Measurements from ENCODE around the gene EIF4G1. TPM values are rescaled to one million over a fixed set of nuclear protein-coding genes. Genes with fewer than 3 reads are reported as not detected.
A peak's percentile ranks its signal among the peaks of the same experiment; 100 is the strongest.

Gene EIF4G1
- polyA plus RNA-seq, 6 donors from 2014 or later = 6.4 to 30.0 (median 14.1) TPM

- no peak for ATAC-seq (ENCODE audit: low read depth in 2 of 2)
- Mint-ChIP-seq H3K4me1 (no peaks in the 10 kb centered on the region), H3K27ac (no peak overlapping the region), H3K36me3 (no peaks in the 10 kb centered on the region), H3K9me3 (no peaks in the 10 kb centered on the region), H3K27me3 (no peaks in the 10 kb centered on the region), H3K4me3 (peak overlapping the region in 1 of 8 donors; percentile 29)
- DNase-seq = no peak
These were observed 39.1 kb downstream of the EIF4G1 start for GRCh38 chr3:184353546-184353941.

GRCh38 chr3:184354121-184354728, 39.8 kb downstream of the EIF4G1 start:
- Mint-ChIP-seq H3K27ac (peak overlapping the region in 1 of 6 donors; percentile 59), H3K4me3 (peak overlapping the region in 1 of 8 donors; percentile 29)

GRCh38 chr3:184354754-184355153, 40.3 kb downstream of the EIF4G1 start:
- H3K4me3 Mint-ChIP-seq = peak overlapping the region in 1 of 8 donors; percentile 66
- H3K4me1 Mint-ChIP-seq = no peaks in the 10 kb centered on the region
- no peaks in the 10 kb centered on the region for H3K9me3 Mint-ChIP-seq
- ATAC-seq (ENCODE audit: low read depth in 2 of 2) (no peak), DNase-seq (no peak)
- H3K27me3 Mint-ChIP-seq = peaks cover 0 to 2% (median 0%) of the 10 kb centered on the region in 3 donors
- peak overlapping the region in 1 of 6 donors; percentile 51 for H3K27ac Mint-ChIP-seq
- no peaks in the 10 kb centered on the region for H3K36me3 Mint-ChIP-seq

More at GRCh38 chr3:184354121-184354728, 39.8 kb downstream of the EIF4G1 start:
- peak; percentile 45 for DNase-seq
- Mint-ChIP-seq H3K36me3 (no peaks in the 10 kb centered on the region), H3K4me1 (no peaks in the 10 kb centered on the region), H3K27me3 (no peaks in the 10 kb centered on the region), H3K9me3 (no peaks in the 10 kb centered on the region)
- peak; percentile 81 to 86 for ATAC-seq (ENCODE audit: low read depth in 2 of 2)

- no peak overlapping the region for H3K27ac Mint-ChIP-seq
- peak overlapping the region in 1 of 8 donors; percentile 66 for H3K4me3 Mint-ChIP-seq
- ATAC-seq (ENCODE audit: low read depth in 2 of 2) (no peak), DNase-seq (no peak)
- H3K9me3 Mint-ChIP-seq = no peaks in the 10 kb centered on the region
- H3K36me3 Mint-ChIP-seq = no peaks in the 10 kb centered on the region
- peaks cover 0 to 9% (median 5%) of the 10 kb centered on the region in 3 donors for H3K27me3 Mint-ChIP-seq
- peaks cover 0 to 4% (median 2%) of the 10 kb centered on the region in 3 donors for H3K4me1 Mint-ChIP-seq
These were observed 41.0 kb downstream of the EIF4G1 start for GRCh38 chr3:184355261-184356040.

GRCh38 chr3:184357248-184358123, 43.1 kb downstream of the EIF4G1 start:
- DNase-seq (no peak), ATAC-seq (ENCODE audit: low read depth in 2 of 2) (no peak)
- peak overlapping the region in 1 of 6 donors; percentile 91 for H3K27ac Mint-ChIP-seq
- H3K4me3 Mint-ChIP-seq = peak overlapping the region in 1 of 8 donors; percentile 78
- H3K36me3 Mint-ChIP-seq = no peaks in the 10 kb centered on the region
- peaks cover 9 to 16% (median 10%) of the 10 kb centered on the region in 3 donors for H3K4me1 Mint-ChIP-seq
- peaks cover 0 to 11% (median 5%) of the 10 kb centered on the region in 3 donors for H3K27me3 Mint-ChIP-seq
- no peaks in the 10 kb centered on the region for H3K9me3 Mint-ChIP-seq

- Mint-ChIP-seq H3K27me3 (peaks cover 0 to 11% (median 5%) of the 10 kb centered on the region in 3 donors), H3K27ac (no peak overlapping the region), H3K4me1 (peaks cover 11 to 19% (median 12%) of the 10 kb centered on the region in 3 donors), H3K36me3 (no peaks in the 10 kb centered on the region), H3K4me3 (peak overlapping the region in 3 of 8 donors; percentile 15 to 78 (median 78)), H3K9me3 (no peaks in the 10 kb centered on the region)
- ATAC-seq (ENCODE audit: low read depth in 2 of 2) = no peak
- no peak for DNase-seq
These were observed 43.8 kb downstream of the EIF4G1 start for GRCh38 chr3:184358124-184358767.

- Mint-ChIP-seq H3K4me3 (peak overlapping the region in 1 of 8 donors; percentile 78), H3K4me1 (peaks cover 13 to 25% (median 19%) of the 10 kb centered on the region in 3 donors), H3K27ac (no peak overlapping the region), H3K27me3 (peaks cover 0 to 11% (median 5%) of the 10 kb centered on the region in 3 donors), H3K9me3 (no peaks in the 10 kb centered on the region), H3K36me3 (no peaks in the 10 kb centered on the region)
- DNase-seq (no peak), ATAC-seq (ENCODE audit: low read depth in 2 of 2) (no peak)
These were observed 44.5 kb downstream of the EIF4G1 start for GRCh38 chr3:184358921-184359350.

- ATAC-seq (ENCODE audit: low read depth in 2 of 2) = no peak
These were observed 45.2 kb downstream of the EIF4G1 start for GRCh38 chr3:184359610-184360009.

GRCh38 chr3:184360070-184360928, 45.9 kb downstream of the EIF4G1 start:
- Mint-ChIP-seq H3K36me3 (no peaks in the 10 kb centered on the region), H3K27ac (peak overlapping the region in 3 of 6 donors; percentile 7 to 67 (median 34)), H3K27me3 (peaks cover 0 to 11% (median 5%) of the 10 kb centered on the region in 3 donors), H3K9me3 (no peaks in the 10 kb centered on the region), H3K4me3 (peak overlapping the region; percentile 74 to 94 (median 86)), H3K4me1 (peaks cover 24 to 33% (median 29%) of the 10 kb centered on the region in 3 donors)
- DNase-seq (no peak), ATAC-seq (ENCODE audit: low read depth in 2 of 2) (no peak)

More at GRCh38 chr3:184359610-184360009, 45.2 kb downstream of the EIF4G1 start:
- H3K27ac Mint-ChIP-seq = no peak overlapping the region
- no peaks in the 10 kb centered on the region for H3K9me3 Mint-ChIP-seq
- H3K4me3 Mint-ChIP-seq = peak overlapping the region in 3 of 8 donors; percentile 56 to 94 (median 86)
- H3K4me1 Mint-ChIP-seq = peaks cover 17 to 30% (median 25%) of the 10 kb centered on the region in 3 donors
- no peaks in the 10 kb centered on the region for H3K36me3 Mint-ChIP-seq
- peaks cover 0 to 11% (median 5%) of the 10 kb centered on the region in 3 donors for H3K27me3 Mint-ChIP-seq
- no peak for DNase-seq

GRCh38 chr3:184360929-184361531, 46.6 kb downstream of the EIF4G1 start:
- Mint-ChIP-seq H3K27me3 (peaks cover 0 to 11% (median 5%) of the 10 kb centered on the region in 3 donors), H3K36me3 (no peaks in the 10 kb centered on the region), H3K27ac (peak overlapping the region in 3 of 6 donors; percentile 34 to 80 (median 67)), H3K4me1 (peaks cover 26 to 33% (median 29%) of the 10 kb centered on the region in 3 donors), H3K9me3 (no peaks in the 10 kb centered on the region), H3K4me3 (peak overlapping the region; percentile 74 to 94 (median 86))
- DNase-seq = no peak
- ATAC-seq (ENCODE audit: low read depth in 2 of 2) = no peak

- Mint-ChIP-seq H3K36me3 (no peaks in the 10 kb centered on the region), H3K4me3 (peak within 1 kb of the TSS; percentile 87 to 98 (median 96)), H3K27ac (peak within 1 kb of the TSS; percentile 67 to 93 (median 88)), H3K4me1 (peaks cover 28 to 33% (median 29%) of the 10 kb centered on the region in 3 donors), H3K9me3 (no peaks in the 10 kb centered on the region), H3K27me3 (peaks cover 0 to 11% (median 5%) of the 10 kb centered on the region in 3 donors)
- DNase-seq = peak; percentile 50
- ATAC-seq (ENCODE audit: low read depth in 2 of 2) = peak; percentile 6 to 9
These were observed 47.1 kb downstream of the EIF4G1 start, which contains the start of the genes CLCN2 and POLR2H for GRCh38 chr3:184361532-184361931. TSS of gene CLCN2 (minus strand) at chr3:184361605. CDS start at chr3:184361479, 126 bp downstream. TSS of gene POLR2H (plus strand) at chr3:184361710. CDS start at chr3:184363493, 1,783 bp downstream.
